Activated CD4-positive, alpha-beta T cell treated with anti-CD3 and anti-CD28 coated beads, Interleukin-2, amount 50 U/mL, for 1 hour (primary cell): ENCODE results near the gene NTRK2.
A peak's percentile ranks its signal among the peaks of the same experiment; 100 is the strongest.

Experiments used
- DNase-seq: peaks from one replicate; pipeline ENCODE4 v3.0.0-alpha.2; 2020

NTRK2 gene

GRCh38 chr9:84686068-84686467 lies 16.5 kb downstream of the NTRK2 start:
- no peak for DNase-seq

GRCh38 chr9:84688956-84689355 lies 19.4 kb downstream of the NTRK2 start:
- no peak for DNase-seq

DNA sequence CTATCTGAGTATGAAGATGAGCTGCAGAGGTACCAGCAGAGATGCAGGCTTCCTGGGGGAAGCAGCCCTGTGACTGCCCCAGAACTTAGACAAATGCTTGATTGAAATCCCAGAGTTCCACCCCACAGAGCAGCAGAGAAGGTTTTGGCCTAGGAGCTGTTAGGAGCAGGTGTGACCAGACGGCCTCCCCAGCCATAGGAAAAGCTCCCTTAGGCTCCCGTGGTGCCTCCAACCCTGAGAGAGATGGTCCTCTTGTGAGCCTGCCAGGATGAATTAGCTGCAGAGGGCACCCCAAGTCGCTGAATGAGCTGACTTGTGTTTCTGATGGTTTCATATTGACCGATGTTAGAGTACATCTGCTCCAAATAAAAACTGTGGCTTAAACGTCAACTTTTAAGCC lies 22.1 kb downstream of the NTRK2 start:
- no peak for DNase-seq

DNA sequence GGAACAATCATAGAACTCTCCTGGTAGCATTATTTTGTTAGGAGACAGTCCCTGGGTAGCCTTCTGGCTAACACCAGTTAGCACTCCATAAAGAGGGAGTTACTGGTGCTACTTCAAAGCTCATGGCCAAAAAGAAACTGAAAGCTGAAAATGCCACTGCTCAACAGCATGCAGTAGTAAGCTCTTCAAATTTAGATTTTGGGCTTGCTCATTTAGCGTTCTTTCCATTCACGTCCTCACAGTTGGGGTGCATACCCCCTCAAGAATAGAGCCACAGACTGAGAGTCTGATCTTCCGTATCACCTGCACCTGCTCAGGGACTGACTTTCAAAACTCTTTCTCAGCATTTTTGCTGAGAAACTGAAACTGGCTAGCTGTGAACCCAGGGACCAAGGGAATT lies 24.7 kb downstream of the NTRK2 start:
- no peak for DNase-seq

DNA sequence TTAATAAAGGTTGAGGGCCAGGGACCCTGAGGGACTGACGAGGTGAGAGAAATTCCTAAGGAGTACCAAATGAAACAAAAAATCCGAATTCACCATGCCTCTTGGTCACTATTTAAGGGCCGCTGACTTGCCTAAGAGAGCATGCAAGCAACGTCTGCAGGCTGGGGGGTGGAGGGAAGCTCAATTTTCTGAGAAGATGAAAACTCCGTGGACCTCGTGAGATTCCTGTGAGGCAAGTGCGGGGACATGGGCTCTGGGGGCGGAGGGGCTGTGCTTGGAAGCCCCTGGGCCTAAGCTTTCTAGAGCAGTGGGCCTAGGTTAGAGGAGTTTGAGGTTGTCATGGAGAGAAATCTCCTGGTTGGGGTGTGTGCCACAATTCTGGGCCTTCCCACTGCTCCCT lies 27.5 kb downstream of the NTRK2 start:
- DNase-seq: no peak

DNA sequence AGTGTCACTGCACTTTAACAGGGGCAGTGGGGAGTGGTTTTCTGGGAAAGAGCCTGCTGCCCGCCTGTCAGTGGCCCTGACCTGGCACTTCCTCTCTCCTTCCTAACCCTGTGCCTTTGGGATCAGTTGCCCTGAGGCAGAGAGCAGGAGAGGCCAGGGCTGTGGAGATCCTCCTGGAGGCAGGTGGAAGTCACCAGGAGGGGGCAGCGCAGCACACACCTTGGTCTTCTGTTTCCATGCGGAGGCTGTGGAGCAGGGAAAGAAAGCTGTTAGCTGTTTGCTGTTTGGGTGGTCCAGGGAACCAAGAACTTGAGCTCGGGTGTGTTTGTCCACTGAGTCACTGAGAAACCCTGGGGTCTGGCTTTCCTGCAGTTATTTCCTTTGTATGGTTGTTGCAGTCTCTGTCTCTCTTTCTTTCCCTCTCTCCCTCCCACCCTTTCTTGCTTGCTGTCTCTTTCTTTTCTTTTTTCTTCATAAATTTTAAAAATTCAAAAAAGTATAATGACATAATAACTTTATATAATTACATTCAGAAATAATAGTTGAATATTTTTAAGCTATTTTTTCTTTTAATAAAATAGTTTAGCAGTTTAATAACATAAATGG lies 28.1 kb downstream of the NTRK2 start:
- peak; percentile 26 for DNase-seq

GRCh38 chr9:84698323-84698722 lies 28.8 kb downstream of the NTRK2 start:
- DNase-seq: no peak

- DNase-seq: no peak
Observed at GRCh38 chr9:84699984-84700383, 30.5 kb downstream of the NTRK2 start.

DNA sequence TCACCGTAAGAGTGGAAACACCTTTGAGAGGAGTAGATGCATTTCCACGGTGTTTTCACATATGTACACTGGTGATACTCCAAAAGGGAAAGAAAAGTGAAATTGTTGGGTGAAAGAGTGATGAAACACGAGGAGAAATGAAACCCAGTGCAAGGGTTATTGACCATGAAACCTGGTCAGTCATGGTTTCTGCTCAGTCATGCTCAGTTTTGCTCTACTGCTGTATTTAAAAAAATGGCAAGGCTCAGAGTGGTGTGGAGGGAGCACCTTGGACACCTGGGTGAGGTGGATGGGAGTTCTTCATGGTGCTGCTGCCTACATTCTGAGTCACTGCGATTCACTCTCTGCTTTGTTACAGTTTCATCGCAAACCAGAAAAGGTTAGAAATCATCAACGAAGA lies 32.3 kb downstream of the NTRK2 start:
- no peak for DNase-seq

GRCh38 chr9:84702471-84702870 lies 32.9 kb downstream of the NTRK2 start:
- DNase-seq: no peak

DNA sequence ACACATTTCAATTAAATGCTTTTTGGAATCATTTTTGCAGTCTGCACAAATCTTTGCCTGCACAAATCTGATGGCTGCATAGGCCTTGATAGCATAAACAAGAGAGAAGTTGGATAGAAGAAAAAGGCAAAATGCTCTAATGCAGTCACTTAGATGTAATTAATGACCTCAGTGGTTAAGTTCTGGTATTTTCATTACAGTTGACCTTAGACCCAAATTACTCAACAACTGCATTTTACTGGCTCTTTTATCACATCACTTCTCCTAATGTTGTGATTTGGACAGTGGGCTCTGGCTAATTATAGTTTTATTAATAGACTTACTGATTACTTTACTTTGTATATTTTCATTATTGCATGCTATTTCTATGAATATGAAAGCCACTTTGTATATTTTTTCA lies 34.3 kb downstream of the NTRK2 start:
- no peak for DNase-seq

GRCh38 chr9:84705128-84705527 lies 35.6 kb downstream of the NTRK2 start:
- DNase-seq: no peak

- no peak for DNase-seq
Observed at GRCh38 chr9:84708400-84708799, 38.9 kb downstream of the NTRK2 start.

DNA sequence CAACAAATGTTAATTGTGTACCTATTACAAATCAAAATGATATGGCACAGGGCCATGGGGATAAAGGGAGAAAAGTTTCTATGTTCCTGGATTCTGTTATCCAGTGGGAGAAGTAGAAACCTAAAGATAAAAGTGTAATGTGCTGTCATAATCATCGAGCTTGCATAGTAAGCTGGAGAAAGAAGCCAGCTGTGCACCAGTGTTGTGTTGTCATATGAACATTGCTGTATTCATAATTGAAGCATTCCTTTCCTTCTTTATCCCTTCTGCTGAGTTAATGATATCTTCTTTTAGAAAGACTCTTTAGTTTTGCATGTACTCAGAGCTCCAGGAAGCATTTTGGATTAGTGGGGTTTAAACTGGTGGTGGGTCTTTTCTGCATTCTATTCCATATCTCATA lies 39.5 kb downstream of the NTRK2 start:
- DNase-seq: no peak

GRCh38 chr9:84710701-84711397 lies 41.3 kb downstream of the NTRK2 start:
- no peak for DNase-seq

DNA sequence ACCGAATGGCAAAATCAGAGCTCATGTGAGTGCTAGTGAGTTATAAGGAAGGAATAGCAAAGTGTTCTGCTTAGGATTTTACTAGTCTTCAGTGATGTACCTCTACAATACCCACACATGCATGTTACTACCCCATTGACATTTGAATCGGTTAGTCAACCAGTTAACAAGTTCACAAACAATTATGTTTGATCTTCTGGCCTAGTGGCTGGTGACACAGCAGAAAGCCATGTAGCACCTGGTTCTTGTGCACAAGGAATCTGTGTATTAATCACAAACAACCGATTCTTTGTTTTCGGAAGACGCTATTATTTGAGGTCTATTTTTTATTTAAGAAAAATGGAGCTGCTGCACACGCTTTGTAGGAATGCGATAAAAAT lies 41.9 kb downstream of the NTRK2 start:
- no peak for DNase-seq

- DNase-seq: no peak
Observed at GRCh38 chr9:84711936-84712335, 42.4 kb downstream of the NTRK2 start.

DNA sequence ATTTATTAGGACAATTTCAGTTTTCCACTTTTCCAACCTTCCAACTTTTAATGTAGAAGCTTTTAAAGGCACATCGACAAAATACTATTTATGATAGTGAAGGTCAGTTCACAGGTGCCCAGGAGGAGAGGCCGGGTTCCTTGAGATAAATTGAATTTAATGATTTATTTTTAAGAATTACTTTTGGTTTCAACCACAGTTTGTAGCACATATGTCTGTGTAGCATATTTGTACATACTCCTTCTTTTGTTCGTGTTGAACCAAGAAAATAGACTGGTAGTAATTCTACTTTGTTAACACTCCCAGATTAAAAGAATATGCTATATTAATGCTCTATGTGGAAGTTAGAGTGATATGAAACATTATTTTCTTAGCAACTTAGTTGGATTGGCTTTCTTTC lies 46.7 kb downstream of the NTRK2 start:
- no peak for DNase-seq

DNA sequence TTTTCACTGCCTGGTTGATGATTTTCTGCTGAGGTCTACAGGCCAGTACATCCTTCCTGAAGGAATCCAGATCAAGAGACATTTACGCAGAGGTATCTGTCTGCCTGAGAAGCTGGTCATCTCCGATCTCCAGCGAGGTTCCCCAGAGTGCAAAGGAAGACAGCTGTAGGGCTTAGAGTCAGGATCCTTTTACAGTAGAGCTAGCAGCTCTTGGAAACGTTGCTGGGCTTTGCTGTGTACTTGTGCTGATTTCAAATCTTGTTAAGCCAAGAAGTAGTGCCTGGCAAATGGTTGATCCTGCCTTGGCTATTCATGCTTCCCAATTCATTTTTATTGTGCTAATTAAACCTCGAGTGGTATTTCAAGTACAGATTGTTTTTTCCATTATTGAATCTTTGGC lies 48.9 kb downstream of the NTRK2 start:
- no peak for DNase-seq

- no peak for DNase-seq
Observed at GRCh38 chr9:84722388-84722989, 53.0 kb downstream of the NTRK2 start.

DNA sequence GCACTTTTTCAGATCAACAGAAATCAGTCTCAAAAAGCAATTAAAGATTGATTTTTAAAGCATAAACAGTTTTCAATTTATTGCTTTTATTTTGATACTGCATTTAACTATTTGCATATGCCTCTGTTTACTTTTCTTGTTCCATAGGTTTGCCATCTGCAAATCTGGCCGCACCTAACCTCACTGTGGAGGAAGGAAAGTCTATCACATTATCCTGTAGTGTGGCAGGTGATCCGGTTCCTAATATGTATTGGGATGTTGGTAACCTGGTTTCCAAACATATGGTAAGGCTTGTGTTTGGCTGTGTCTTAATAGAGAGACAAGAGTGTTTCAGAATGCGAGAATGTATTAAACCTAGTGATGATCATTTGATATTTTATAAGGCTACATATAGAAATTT lies 53.9 kb downstream of the NTRK2 start:
- no peak for DNase-seq

- DNase-seq: no peak
Observed at GRCh38 chr9:84731696-84732095, 62.2 kb downstream of the NTRK2 start.

DNA sequence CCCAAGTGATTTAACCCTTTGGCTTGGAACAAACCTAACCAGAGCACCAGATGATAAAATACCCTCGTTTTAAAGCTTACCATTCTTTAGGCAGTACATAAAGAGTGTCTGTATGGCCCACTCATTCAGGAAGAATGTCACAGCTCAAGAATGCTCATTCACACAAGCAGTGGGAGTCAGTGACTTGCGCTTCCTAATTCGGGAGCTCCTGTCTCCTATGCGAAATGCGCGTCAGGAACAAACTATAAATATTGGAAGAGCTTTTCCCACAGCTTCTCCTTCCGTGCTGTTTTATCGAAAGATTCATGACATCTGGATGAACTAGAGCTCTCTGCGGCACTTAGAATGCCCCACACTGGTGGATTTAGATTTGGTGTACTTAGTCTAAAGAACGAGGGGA lies 66.6 kb downstream of the NTRK2 start:
- DNase-seq: no peak

- DNase-seq: no peak
Observed at GRCh38 chr9:84736536-84736935, 67.0 kb downstream of the NTRK2 start.

GRCh38 chr9:84738353-84738752 lies 68.8 kb downstream of the NTRK2 start:
- DNase-seq: no peak
